Neural cell (in vitro differentiated cells): ENCODE data around the gene CHD6.

Experiments
- CTCF ChIP-seq: fragments of 450-650 bp; IDR thresholded peaks from 2 replicates; pipeline ENCODE4 v1.5.1; 2014; ENCODE audit warnings: antibody characterized with exemption, mild to moderate bottlenecking, moderate library complexity; ENCODE audit not compliant: poor library complexity, severe bottlenecking
- EP300 ChIP-seq: fragments of 450-650 bp; conservative IDR thresholded peaks from 2 replicates; pipeline ENCODE4 v1.6.1; 2014; ENCODE audit warnings: antibody characterized with exemption, mild to moderate bottlenecking, moderate library complexity; ENCODE audit not compliant: poor library complexity, severe bottlenecking
- EZH2 ChIP-seq: fragments of 200-600, 300-800 bp; shearing (Covaris generic), sonication (generic); IDR thresholded peaks from 2 replicates; pipeline ENCODE4 v1.6.1; 2014; ENCODE audit warnings: antibody characterized with exemption, low read length, borderline replicate concordance, mild to moderate bottlenecking; ENCODE audit not compliant: insufficient read depth, poor library complexity, severe bottlenecking
- MXI1 ChIP-seq: fragments of 450-650 bp; conservative IDR thresholded peaks from 2 replicates; pipeline ENCODE4 v1.6.1; 2014; ENCODE audit warnings: antibody characterized with exemption, mild to moderate bottlenecking; ENCODE audit not compliant: poor library complexity, severe bottlenecking
- POLR2AphosphoS5 ChIP-seq: IDR thresholded peaks from 2 replicates; pipeline ENCODE4 v1.6.1; 2012
- TAF1 ChIP-seq: IDR thresholded peaks from 2 replicates; pipeline ENCODE4 v1.6.1; 2012; ENCODE audit warnings: low read depth

- TF ChIP-seq CTCF (no peak), TAF1 (no peak), EZH2 (no peak), MXI1 (no peak), EP300 (no peak), POLR2AphosphoS5 (no peak)
These were observed 64.9 kb downstream of the CHD6 start for GRCh38 chr20:41553142-41553879.
